HepG2 (cell line): ENCODE data around the gene RAI14. TPM values are rescaled to one million over a fixed set of nuclear protein-coding genes. Genes with fewer than 3 reads are reported as not detected.

ENCODE experiments used
- ATAC-seq: fragments of 200-7000 bp; cut with Tn5 transposase; 3 replicates; pipeline ENCODE4 v1.9.1; 2020; ENCODE audit warnings: mild to moderate bottlenecking, moderate library complexity
- BruUV-seq: library from RNA; stranded (reverse); fragments of 400-500 nt; replicated peaks from 2 replicates; lab custom pipeline; 2021; lab: Mats Ljungman, UMichigan
- CTCF ChIA-PET: fragments of 300-600 bp; formaldehyde crosslinking; extraction: SDS; loops from one replicate; lab custom pipeline; 2021; ENCODE audit warnings: low total read pairs, inconsistent platforms, low intra/inter-chr PET ratio; lab: Yijun Ruan, JAX
- POLR2A ChIA-PET: fragments of 350-600 bp; sonication (Branson Sonifier 250); formaldehyde crosslinking; loops from one replicate; lab custom pipeline; 2020; ENCODE audit warnings: antibody characterized with exemption, inconsistent platforms; lab: Yijun Ruan, JAX
- DNase-seq: peaks from one replicate; pipeline ENCODE4 v3.0.0-alpha.2; 2015; ENCODE audit warnings: low spot score
- FAIRE-seq: peaks from 3 replicates; lab custom pipeline; 2011; peaks lifted over from hg19 to GRCh38; lab: Jason Lieb, UNC
- H2AFZ ChIP-seq: one replicate; pipeline ENCODE4 v1.6.1; 2011; ENCODE audit warnings: low read length, inconsistent platforms
- H3K27ac ChIP-seq: fragments of 300-600 bp; 3 replicates; pipeline ENCODE4 v1.8.0; 2011; ENCODE audit warnings: mixed run types, mild to moderate bottlenecking, mixed read lengths, low read length, inconsistent platforms; ENCODE audit not compliant: insufficient read depth; ENCODE audit errors: extremely low read length
- H3K27me3 ChIP-seq, 2 experiments: fragments of 200-600 bp in 1 of 2; 2 replicates in 1 of 2; 3 replicates in 1 of 2; pipeline versions ENCODE4 v1.6.0 to v1.8.0; 2011; ENCODE audit warnings: low read length in 2 of 2, mild to moderate bottlenecking in 2 of 2, moderate library complexity in 2 of 2, inconsistent platforms in 1 of 2; ENCODE audit not compliant: insufficient read depth in 2 of 2, control insufficient read depth in 1 of 2
- H3K36me3 ChIP-seq, 2 experiments: fragments of 200-600 bp in 1 of 2; replicated peaks in 1 of 2; 2 replicates in 1 of 2; 3 replicates in 1 of 2; pipeline versions ENCODE4 v1.5.1 to v1.8.0; 2011; ENCODE audit warnings: low read length in 2 of 2, inconsistent platforms in 1 of 2; ENCODE audit not compliant: insufficient read depth in 2 of 2, control insufficient read depth in 1 of 2
- H3K4me1 ChIP-seq: 2 replicates; pipeline ENCODE4 v1.5.1; 2012; ENCODE audit warnings: low read length, inconsistent platforms; ENCODE audit not compliant: insufficient read depth
- H3K4me2 ChIP-seq: 2 replicates; pipeline ENCODE4 v1.6.0; 2011; ENCODE audit warnings: low read depth, low read length, inconsistent platforms
- H3K4me3 ChIP-seq, 3 experiments: fragments of 200-600 bp in 1 of 3; sonication (generic), shearing (Covaris generic) in 1 of 3; replicated peaks in 1 of 3; 2 replicates each; pipeline ENCODE4 v1.5.1; 2011 to 2016; ENCODE audit warnings: low read length in 3 of 3, inconsistent platforms in 2 of 3, low read depth in 2 of 3, mild to moderate bottlenecking in 2 of 3, control low read depth in 1 of 3, mixed read lengths in 1 of 3; ENCODE audit not compliant: insufficient read depth in 1 of 3
- H3K79me2 ChIP-seq: one replicate; pipeline ENCODE4 v1.6.1; 2011; ENCODE audit warnings: low read length, inconsistent platforms; ENCODE audit not compliant: insufficient read depth
- H3K9ac ChIP-seq: 2 replicates; pipeline ENCODE4 v1.6.0; 2011; ENCODE audit warnings: mild to moderate bottlenecking, low read depth, low read length, inconsistent platforms; ENCODE audit not compliant: insufficient read depth
- H3K9me3 ChIP-seq: 2 replicates; pipeline ENCODE4 v1.5.1; 2012; ENCODE audit warnings: mild to moderate bottlenecking, low read length
- H4K20me1 ChIP-seq: 2 replicates; pipeline ENCODE4 v1.6.0; 2011; ENCODE audit warnings: inconsistent platforms, mild to moderate bottlenecking, low read length, moderate library complexity; ENCODE audit not compliant: insufficient read depth
- CCDC6 ChIP-seq: sonication (generic); formaldehyde crosslinking; IDR thresholded peaks from 2 replicates; pipeline ENCODE4 v1.8.1; 2022; ENCODE audit warnings: mild to moderate bottlenecking, missing genetic modification reagents, moderate library complexity
- CHD4 ChIP-seq: fragments of 200-600 bp; sonication (generic); IDR thresholded peaks from 2 replicates; pipeline ENCODE4 v1.7.0; 2017; ENCODE audit warnings: mild to moderate bottlenecking, low read length, borderline replicate concordance
- IRF2 ChIP-seq: IDR thresholded peaks from 2 replicates; pipeline ENCODE4 v1.6.1; 2018; ENCODE audit warnings: missing genetic modification reagents, missing compliant biosample characterization
- RFXANK ChIP-seq: IDR thresholded peaks from 2 replicates; pipeline ENCODE4 v1.6.1; 2016
- SALL2 ChIP-seq: sonication (generic); formaldehyde crosslinking; IDR thresholded peaks from 2 replicates; pipeline ENCODE4 v1.8.1; 2023; ENCODE audit warnings: mild to moderate bottlenecking, missing genetic modification reagents, inconsistent platforms
- SP4 ChIP-seq: sonication (generic); formaldehyde crosslinking; IDR thresholded peaks from 2 replicates; pipeline ENCODE4 v1.8.1; 2023; ENCODE audit warnings: mild to moderate bottlenecking, missing genetic modification reagents
- ZFX ChIP-seq: sonication (generic); formaldehyde crosslinking; IDR thresholded peaks from 2 replicates; pipeline ENCODE4 v1.4.0; 2020; ENCODE audit warnings: mild to moderate bottlenecking, low read depth, missing genetic modification reagents, moderate library complexity
- ZNF672 ChIP-seq: sonication (generic); formaldehyde crosslinking; IDR thresholded peaks from 2 replicates; pipeline ENCODE4 v1.8.1; 2022; ENCODE audit warnings: missing genetic modification reagents
- ZNF772 ChIP-seq: sonication (generic); formaldehyde crosslinking; IDR thresholded peaks from 2 replicates; pipeline ENCODE4 v1.5.0; 2020; ENCODE audit warnings: mild to moderate bottlenecking, missing genetic modification reagents
- ZNF792 ChIP-seq: IDR thresholded peaks from 2 replicates; pipeline ENCODE4 v1.6.1; 2016
- ZNF891 ChIP-seq: sonication (generic); formaldehyde crosslinking; IDR thresholded peaks from 2 replicates; pipeline ENCODE4 v1.5.0; 2020; ENCODE audit warnings: mild to moderate bottlenecking, missing genetic modification reagents
- WGBS: methylation state at CpG from one replicate; pipeline ENCODE4 v1.1.6; 2017; ENCODE audit warnings: low lambda C conversion rate; 5-methylcytosine and 5-hydroxymethylcytosine counted together
- in situ Hi-C: cut with HindIII; loops from 2 replicates; pipeline ENCODE4 v1.10.0; 2017; ENCODE audit warnings: low pct_unique_long_range_greater_than_20kb; ENCODE audit not compliant: extremely low pct_ligation_motif_present
- intact Hi-C: fragments of 100-400 bp; cut with micrococcal nuclease; formaldehyde crosslinking; loops from one replicate; pipeline ENCODE4 v1.10.0; 2022; ENCODE audit not compliant: unreplicated experiment
- polyA plus RNA-seq, 8 experiments: library from polyadenylated mRNA; depleted of rRNA in 3 of 8; stranded (reverse) in 7 of 8; unstranded in 1 of 8; fragments of >200 nt; fragmentation: Illumina TruSeq in 4 of 8; extraction: Trizol in 4 of 8; gene quantifications; 2 replicates each; pipeline versions ENCODE4 v1.2.1 to v1.2.3, GENCODE V29; 2011 to 2016; ENCODE audit warnings: low read depth in 4 of 8, missing spikeins in 1 of 8, mixed read lengths in 1 of 8; ENCODE audit not compliant: insufficient read depth in 1 of 8
- total RNA-seq, 5 experiments: library from RNA; depleted of rRNA; stranded (reverse); fragments of >200 nt; fragmentation: Illumina TruSeq; extraction: Trizol; gene quantifications; 2 replicates each; pipeline ENCODE4 v1.2.3, GENCODE V29; 2016; ENCODE audit warnings: low read depth in 1 of 5
- TF ChIP-seq, protein P1 (sequence below): sonication (generic); formaldehyde crosslinking; IDR thresholded peaks from 2 replicates; pipeline ENCODE4 v1.9.0; 2022; ENCODE audit warnings: missing genetic modification reagents, mild to moderate bottlenecking, borderline replicate concordance
- TF ChIP-seq, protein P2 (sequence below), 2 experiments: sonication (generic) in 1 of 2; formaldehyde crosslinking in 1 of 2; IDR thresholded peaks; 2 replicates each; pipeline versions ENCODE4 v1.4.0 to v1.6.1; 2018 to 2020; ENCODE audit warnings: missing genetic modification reagents in 2 of 2, borderline replicate concordance in 1 of 2, low read depth in 1 of 2, mild to moderate bottlenecking in 1 of 2, missing biosample characterization in 1 of 2
- TF ChIP-seq, protein P3 (sequence below): sonication (generic); formaldehyde crosslinking; IDR thresholded peaks from 2 replicates; pipeline ENCODE4 v1.5.0; 2020; ENCODE audit warnings: missing genetic modification reagents, mild to moderate bottlenecking, borderline replicate concordance

The RAI14 gene
- total and polyA plus RNA-seq, 2 of the 13 experiments (the other 11 are each of a cell fraction or from before 2014, with no cell fraction given), result 12.6 to 18.2 TPM

DNA sequence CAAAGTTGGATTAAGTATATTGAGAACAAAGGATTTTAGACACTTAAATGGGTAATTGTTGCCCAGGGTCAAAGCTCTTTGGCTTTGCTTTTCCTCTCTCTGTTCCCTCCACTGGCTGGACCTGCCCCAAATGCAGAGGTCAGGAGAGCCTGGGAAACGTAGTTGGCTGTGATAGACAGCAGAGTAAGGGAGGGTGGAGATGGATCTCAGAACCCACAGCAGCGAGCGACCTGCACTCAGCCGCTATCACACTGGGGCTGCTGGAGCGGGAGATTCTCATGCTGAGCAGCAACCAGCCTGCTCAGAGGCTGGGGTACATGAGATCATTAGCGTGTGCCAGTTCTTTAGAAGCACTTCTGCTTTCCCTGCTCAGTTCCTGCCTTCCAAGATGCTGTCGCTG lies 111.1 kb downstream of the RAI14 start:
- no peak for FAIRE-seq

More for the DNA sequence above, 111.1 kb downstream of the RAI14 start:
- Histone ChIP-seq H3K4me1 (no peaks in the 10 kb centered on the region), H3K4me2 (no peak overlapping the region), H3K9ac (no peak overlapping the region), H3K36me3 (peaks cover 0 to 4% of the 10 kb centered on the region in 2 experiments; a peak in 1 of 5 replicates), H3K27me3 (no peaks in the 10 kb centered on the region), H3K79me2 (no peaks in the 10 kb centered on the region), H3K27ac (no peak overlapping the region), H2AFZ (no peak overlapping the region), H3K9me3 (no peaks in the 10 kb centered on the region), H4K20me1 (no peaks in the 10 kb centered on the region), H3K4me3 (no peak overlapping the region)
- BruUV-seq, result no TSS peak
- DNase-seq (no peak), ATAC-seq (no peak)
- intact Hi-C loops (no loop called here), in situ Hi-C loops (no loop called here)
- ChIA-PET CTCF (no interaction called here), POLR2A (no interaction called here)
- WGBS, result 96% methylated on average over 7 of the region's 7 CpGs
- TF ChIP-seq CCDC6 (CRISPR knock-in tag) (no peak), ZNF672 (no peak), IRF2 (no peak), ZFX (CRISPR knock-in tag) (no peak), RFXANK (no peak), SALL2 (CRISPR knock-in tag) (no peak), SP4 (CRISPR knock-in tag) (no peak), ZNF772 (no peak), CHD4 (no peak), ZNF891 (no peak), ZNF792 (CRISPR knock-in tag) (no peak)
- TF ChIP-seq, protein P1, sequence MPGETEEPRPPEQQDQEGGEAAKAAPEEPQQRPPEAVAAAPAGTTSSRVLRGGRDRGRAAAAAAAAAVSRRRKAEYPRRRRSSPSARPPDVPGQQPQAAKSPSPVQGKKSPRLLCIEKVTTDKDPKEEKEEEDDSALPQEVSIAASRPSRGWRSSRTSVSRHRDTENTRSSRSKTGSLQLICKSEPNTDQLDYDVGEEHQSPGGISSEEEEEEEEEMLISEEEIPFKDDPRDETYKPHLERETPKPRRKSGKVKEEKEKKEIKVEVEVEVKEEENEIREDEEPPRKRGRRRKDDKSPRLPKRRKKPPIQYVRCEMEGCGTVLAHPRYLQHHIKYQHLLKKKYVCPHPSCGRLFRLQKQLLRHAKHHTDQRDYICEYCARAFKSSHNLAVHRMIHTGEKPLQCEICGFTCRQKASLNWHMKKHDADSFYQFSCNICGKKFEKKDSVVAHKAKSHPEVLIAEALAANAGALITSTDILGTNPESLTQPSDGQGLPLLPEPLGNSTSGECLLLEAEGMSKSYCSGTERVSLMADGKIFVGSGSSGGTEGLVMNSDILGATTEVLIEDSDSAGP (CRISPR knock-in tag), result no peak
- TF ChIP-seq, protein P2, sequence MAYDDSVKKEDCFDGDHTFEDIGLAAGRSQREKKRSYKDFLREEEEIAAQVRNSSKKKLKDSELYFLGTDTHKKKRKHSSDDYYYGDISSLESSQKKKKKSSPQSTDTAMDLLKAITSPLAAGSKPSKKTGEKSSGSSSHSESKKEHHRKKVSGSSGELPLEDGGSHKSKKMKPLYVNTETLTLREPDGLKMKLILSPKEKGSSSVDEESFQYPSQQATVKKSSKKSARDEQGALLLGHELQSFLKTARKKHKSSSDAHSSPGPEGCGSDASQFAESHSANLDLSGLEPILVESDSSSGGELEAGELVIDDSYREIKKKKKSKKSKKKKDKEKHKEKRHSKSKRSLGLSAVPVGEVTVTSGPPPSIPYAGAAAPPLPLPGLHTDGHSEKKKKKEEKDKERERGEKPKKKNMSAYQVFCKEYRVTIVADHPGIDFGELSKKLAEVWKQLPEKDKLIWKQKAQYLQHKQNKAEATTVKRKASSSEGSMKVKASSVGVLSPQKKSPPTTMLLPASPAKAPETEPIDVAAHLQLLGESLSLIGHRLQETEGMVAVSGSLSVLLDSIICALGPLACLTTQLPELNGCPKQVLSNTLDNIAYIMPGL (CRISPR knock-in tag; IDR thresholded peaks at IDR 0.05; ENCODE audit: borderline replicate concordance in 1 of 2, low read depth in 1 of 2), result no peak
- TF ChIP-seq, protein P3, sequence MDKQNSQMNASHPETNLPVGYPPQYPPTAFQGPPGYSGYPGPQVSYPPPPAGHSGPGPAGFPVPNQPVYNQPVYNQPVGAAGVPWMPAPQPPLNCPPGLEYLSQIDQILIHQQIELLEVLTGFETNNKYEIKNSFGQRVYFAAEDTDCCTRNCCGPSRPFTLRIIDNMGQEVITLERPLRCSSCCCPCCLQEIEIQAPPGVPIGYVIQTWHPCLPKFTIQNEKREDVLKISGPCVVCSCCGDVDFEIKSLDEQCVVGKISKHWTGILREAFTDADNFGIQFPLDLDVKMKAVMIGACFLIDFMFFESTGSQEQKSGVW (CRISPR knock-in tag), result no peak
